Subcutaneous adipose tissue (tissue), 4 donors: ENCODE measurements around the gene IL11. TPM values are rescaled to one million over a fixed set of nuclear protein-coding genes. Genes with fewer than 3 reads are reported as not detected.

Experiments used
- CTCF ChIP-seq: fragments of 450-650 bp; IDR thresholded peaks from one replicate; pipeline ENCODE4 v1.5.1; 2016; ENCODE audit warnings: low read depth, mild to moderate bottlenecking, control low read depth, antibody characterized with exemption, moderate library complexity
- total RNA-seq, 4 donors: library from RNA; depleted of rRNA; stranded (reverse); fragments of >200 nt; gene quantifications; one replicate each; pipeline ENCODE4 v1.1.0, GENCODE V29; 2016

Gene IL11
- total RNA-seq, 4 donors from 2014 or later = not detected

GRCh38 chr19:55398200-55398925 lies 28.1 kb upstream of the IL11 start:
- TF ChIP-seq CTCF = no peak

DNA sequence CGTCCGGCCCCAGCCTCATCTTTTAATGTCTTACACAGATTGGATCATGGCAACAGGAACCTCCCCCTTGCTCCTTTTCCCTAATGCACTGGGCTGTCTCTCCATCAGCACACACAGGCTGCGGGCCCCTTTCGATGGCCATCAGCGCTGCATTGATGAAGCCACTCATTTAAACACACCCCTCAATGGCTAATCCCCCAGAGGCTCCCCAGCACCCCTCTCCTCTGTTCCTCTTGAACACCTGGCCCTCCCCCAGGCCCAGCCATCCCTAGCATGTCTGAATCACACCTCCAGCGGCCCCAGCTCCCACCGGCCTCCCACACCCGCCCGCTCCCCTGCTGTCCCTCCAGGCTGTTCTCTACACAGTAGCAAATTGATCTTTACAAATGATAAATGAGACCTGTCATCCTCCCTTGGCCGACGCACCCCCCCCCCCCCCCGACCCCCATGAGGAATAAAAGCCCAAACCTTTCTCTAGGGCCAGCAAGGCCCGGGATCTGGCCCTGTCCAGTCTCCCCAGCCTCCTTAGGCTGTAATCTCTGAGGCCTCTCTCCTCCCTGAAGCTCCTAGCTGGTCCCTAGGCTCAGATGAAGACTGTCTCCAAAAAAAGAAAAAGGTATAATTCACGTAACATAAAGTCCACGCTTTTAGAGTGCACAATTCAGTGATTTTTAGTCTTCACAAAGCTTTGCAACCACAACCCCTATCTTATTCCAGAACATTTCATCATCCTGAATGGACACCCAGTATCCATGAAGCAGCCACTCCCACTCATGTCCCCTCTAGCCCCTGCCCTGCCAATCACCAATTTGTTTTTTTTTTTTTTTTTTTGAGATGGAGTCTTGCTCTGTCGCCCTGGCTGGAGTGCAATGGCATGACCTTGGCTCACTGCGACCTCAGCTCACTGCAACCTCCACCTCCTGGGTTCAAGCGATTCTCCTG lies 22.8 kb upstream of the IL11 start:
- TF ChIP-seq CTCF = no peak

GRCh38 chr19:55391702-55392615 lies 21.7 kb upstream of the IL11 start:
- TF ChIP-seq CTCF = no peak

DNA sequence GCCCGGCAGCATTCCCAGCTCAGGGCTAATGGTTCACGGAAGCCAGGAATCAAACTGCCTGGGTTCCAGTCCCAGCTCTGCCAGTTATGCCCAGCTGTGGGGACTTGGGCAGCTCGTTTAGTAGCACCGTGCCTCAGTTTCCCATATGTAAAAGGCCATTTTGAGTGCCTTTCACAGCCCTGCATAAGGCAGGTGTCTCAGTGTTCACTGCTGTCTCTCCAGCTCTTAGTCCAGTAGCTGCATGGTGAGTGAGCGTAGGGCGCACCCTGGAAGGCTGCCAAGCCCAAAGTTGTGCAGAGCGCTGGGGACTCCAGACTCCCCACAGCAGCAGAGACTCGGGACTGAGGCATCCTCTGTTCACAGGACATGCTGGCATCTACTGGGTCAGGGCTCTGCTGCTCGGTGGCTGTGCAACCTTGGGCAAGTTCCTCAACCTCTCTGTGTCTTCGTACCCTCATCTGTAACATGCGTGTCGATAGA lies 21.0 kb upstream of the IL11 start:
- TF ChIP-seq CTCF = no peak

DNA sequence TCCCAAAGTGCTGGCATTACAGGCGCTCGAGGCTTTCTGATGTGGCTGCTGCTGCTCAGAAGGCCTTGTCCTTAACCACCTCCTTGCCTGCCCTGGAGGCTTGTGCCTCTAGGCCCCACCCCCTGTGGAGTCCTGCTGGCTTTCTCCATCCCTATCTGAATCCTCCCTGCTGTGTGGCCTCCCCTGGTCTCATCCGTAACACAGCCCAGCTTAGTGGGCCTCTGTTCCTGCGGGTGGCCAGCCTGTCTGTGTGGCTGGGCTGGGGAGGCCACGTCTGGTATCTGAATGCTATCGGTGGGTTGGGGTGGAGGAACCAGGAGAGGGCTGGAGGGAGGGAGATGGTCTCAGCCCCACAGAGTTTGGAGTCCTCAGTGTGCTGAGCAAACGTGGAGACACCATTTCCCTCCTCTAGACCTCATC lies 20.2 kb upstream of the IL11 start:
- TF ChIP-seq CTCF = no peak

GRCh38 chr19:55389386-55390317 lies 19.4 kb upstream of the IL11 start:
- no peak for TF ChIP-seq CTCF
